Esophagus squamous epithelium (tissue), 4 donors: ENCODE data around the gene EVX2.

ENCODE experiments used
- CTCF ChIP-seq, 6 experiments: fragments of 450-650 bp in 4 of 6; fragments of 200-600 bp in 2 of 6; sonication (generic) in 2 of 6; IDR thresholded peaks; one replicate each; pipeline ENCODE4 v1.5.1; 2016 to 2019; ENCODE audit warnings: antibody characterized with exemption in 6 of 6, mild to moderate bottlenecking in 4 of 6, moderate library complexity in 4 of 6
- POLR2A ChIP-seq, 4 donors: fragments of 450-650 bp; IDR thresholded peaks; one replicate each; pipeline ENCODE4 v1.6.1; 2017; ENCODE audit warnings: antibody characterized with exemption in 4 of 4, mild to moderate bottlenecking in 4 of 4, moderate library complexity in 3 of 4

GRCh38 chr2:176094349-176094748 is 10.6 kb upstream of the EVX2 start:
- no peak for TF ChIP-seq CTCF (IDR thresholded peaks at IDR 0.05)
- TF ChIP-seq POLR2A (IDR thresholded peaks at IDR 0.05): no peak
